Measurements from ENCODE around the gene KMT5C.

KMT5C gene

DNA sequence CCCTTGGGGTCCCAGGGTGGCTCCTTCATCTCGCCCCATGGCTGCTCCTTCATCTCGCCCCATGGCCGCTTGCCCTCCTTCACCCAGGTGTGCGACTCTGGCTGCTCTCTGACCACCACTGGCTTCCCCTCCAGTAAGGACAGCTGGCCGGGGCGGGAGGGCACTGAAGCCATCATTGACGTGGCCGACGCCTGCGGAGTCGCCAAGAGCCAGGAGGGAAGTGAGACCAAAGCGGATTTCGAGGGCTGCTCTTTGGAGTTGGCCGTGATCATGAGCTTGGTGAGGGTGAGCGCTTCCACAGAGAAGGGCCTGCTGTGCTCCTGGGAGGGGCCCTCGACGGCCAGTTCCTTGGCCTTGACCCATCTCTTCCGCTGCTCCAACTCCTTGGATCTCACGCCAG lies 18.8 kb downstream of the KMT5C start:
- no peak for DNase-seq (ENCODE audit: low spot score)
- in situ Hi-C loops (cut with MboI; ENCODE audit: low sequenced_read_pairs, unreplicated experiment), result no loop called here
- TF ChIP-seq CTCF (IDR thresholded peaks at IDR 0.05; ENCODE audit: borderline replicate concordance, control extremely low read depth, extremely low read depth, insufficient read depth, missing control alignments), result no peak

DNA sequence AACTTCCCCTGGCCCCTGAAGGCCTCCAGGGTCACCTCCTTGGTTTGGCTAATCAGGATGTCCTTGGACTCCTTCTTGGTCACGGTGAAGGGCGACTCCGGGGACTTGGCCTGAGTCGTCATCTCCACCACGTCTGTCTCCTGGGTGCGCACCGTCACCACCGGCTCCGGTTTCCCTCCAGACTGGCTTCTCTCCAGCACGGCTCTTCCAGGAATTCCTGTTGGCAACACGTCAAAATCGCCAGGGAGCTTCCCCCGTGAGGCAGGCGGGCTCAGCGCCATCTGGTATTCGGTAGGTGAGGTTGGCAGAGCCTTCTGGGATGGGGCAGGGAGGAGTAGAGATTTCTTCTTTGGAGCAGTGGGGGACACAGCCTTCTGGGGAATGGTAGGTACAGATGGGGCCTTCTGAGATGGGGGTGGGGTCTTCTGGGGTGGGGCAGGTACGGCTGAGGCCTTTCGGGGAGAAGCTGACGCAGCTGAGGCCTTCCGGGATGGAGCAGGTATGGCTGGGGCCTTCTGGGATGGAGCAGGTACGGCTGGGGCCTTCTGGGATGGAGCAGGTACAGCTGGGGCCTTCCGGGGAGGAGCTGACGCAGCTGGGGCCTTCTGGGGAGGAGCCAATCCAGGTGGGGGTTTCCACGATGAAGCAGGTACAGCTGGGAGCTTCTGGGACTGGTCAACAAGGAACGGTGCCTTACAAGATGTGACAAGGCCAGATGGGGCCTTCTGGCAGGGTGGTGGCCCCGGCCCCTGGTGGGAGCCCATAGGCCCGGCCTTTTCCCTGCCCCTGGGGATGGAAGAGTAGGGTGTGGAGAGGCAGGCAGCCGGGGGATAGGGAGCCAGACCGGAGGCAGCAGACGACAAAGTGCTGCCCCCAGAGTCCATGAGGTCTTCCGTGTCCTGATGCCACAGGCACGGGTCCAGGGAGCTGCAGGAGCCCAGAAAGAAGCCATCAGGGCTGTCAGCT lies 19.6 kb downstream of the KMT5C start:
- TF ChIP-seq CTCF (IDR thresholded peaks at IDR 0.05; ENCODE audit: borderline replicate concordance, control extremely low read depth, extremely low read depth, insufficient read depth, missing control alignments), result no peak
- in situ Hi-C loops (cut with MboI; ENCODE audit: low sequenced_read_pairs, unreplicated experiment), result no loop called here
- DNase-seq (ENCODE audit: low spot score), result no peak

- no peak for DNase-seq (ENCODE audit: low spot score)
- no peak for TF ChIP-seq CTCF (IDR thresholded peaks at IDR 0.05; ENCODE audit: borderline replicate concordance, control extremely low read depth, extremely low read depth, insufficient read depth, missing control alignments)
- in situ Hi-C loops (cut with MboI; ENCODE audit: low sequenced_read_pairs, unreplicated experiment), result no loop called here
Measured at GRCh38 chr19:55360902-55361301, 21.2 kb downstream of the KMT5C start.

DNA sequence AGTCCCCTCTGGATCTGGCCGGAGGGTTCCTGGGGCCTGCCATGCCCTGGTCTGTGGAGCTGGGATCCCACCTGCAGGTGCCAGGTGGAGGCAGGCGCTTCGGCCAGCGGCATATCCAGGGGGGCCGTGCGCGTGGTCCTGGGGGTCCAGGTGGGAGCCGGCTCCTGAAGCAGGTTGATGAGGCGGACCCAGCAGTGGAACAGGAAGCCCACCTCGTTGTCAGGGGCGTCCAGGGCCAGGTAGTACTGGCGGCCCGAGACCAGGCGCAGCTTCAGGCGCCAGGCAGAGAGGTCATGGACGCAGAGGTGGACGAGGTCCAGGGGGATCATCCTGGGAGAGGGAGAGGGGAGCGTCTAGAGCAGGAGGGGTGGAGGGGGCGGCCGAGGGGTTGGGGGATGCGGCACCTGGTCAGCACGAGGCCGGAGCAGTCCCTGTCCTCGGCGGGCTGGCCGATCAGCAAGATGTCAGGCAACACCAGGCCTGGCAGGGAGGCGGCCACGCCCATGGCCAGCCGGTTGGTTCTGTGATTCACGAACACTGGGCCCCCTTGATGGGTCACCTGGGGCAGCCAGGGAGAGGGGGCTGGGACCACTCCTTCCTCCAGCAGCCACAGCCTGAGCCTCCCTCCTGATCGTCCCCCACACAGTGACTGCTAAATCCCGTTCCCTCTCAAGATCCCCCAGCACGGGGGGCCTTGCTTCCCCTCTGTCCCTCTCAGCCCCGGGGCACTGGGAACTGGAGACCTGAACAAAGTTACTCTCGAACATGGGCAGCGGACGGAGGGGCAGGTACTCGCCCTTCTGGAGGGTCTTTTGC lies 22.7 kb downstream of the KMT5C start:
- in situ Hi-C loops (cut with MboI; ENCODE audit: low sequenced_read_pairs, unreplicated experiment), result no loop called here
- no peak for TF ChIP-seq CTCF (IDR thresholded peaks at IDR 0.05; ENCODE audit: borderline replicate concordance, control extremely low read depth, extremely low read depth, insufficient read depth, missing control alignments)
- DNase-seq (ENCODE audit: low spot score), result no peak

- in situ Hi-C loops (cut with MboI; ENCODE audit: low sequenced_read_pairs, unreplicated experiment), result no loop called here
- TF ChIP-seq CTCF (IDR thresholded peaks at IDR 0.05; ENCODE audit: borderline replicate concordance, control extremely low read depth, extremely low read depth, insufficient read depth, missing control alignments), result no peak
- no peak for DNase-seq (ENCODE audit: low spot score)
Measured at GRCh38 chr19:55362990-55363716, 23.5 kb downstream of the KMT5C start, which contains the start of gene GARIN5B. GARIN5B (minus strand) TSS chr19:55363260; CDS start chr19:55363066, 194 bp downstream.

- no peak for TF ChIP-seq CTCF (IDR thresholded peaks at IDR 0.05; ENCODE audit: borderline replicate concordance, control extremely low read depth, extremely low read depth, insufficient read depth, missing control alignments)
- in situ Hi-C loops (cut with MboI; ENCODE audit: low sequenced_read_pairs, unreplicated experiment), result no loop called here
- DNase-seq (ENCODE audit: low spot score), result no peak
Measured at GRCh38 chr19:55365245-55365644, 25.6 kb downstream of the KMT5C start.
